ENCODE data around the gene CD34. TPM values are rescaled to one million over a fixed set of nuclear protein-coding genes. Genes with fewer than 3 reads are reported as not detected.

The CD34 gene
- polyA plus RNA-seq, 10 donors: 148 to 248 (median 187) TPM

DNA sequence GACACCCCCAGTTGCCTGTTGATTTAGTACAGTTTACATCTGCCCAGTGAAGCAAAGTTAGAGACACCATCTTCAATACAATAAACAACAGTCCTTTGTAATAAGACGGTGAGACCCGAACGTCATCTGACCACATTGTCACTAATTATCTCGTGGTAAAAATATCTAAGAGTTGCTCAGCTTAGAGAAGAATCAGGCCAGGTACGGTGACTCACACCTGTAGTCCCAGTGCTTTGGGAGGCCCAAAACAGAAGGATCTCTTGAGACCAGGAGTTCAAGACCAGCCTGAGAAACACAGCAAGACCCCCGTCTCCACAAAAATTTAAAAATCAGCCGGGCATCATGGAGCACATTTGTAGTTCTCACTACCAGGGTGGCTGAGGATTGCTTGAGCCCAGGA lies 53.5 kb downstream of the CD34 start:
- DNase-seq: no peak

DNA sequence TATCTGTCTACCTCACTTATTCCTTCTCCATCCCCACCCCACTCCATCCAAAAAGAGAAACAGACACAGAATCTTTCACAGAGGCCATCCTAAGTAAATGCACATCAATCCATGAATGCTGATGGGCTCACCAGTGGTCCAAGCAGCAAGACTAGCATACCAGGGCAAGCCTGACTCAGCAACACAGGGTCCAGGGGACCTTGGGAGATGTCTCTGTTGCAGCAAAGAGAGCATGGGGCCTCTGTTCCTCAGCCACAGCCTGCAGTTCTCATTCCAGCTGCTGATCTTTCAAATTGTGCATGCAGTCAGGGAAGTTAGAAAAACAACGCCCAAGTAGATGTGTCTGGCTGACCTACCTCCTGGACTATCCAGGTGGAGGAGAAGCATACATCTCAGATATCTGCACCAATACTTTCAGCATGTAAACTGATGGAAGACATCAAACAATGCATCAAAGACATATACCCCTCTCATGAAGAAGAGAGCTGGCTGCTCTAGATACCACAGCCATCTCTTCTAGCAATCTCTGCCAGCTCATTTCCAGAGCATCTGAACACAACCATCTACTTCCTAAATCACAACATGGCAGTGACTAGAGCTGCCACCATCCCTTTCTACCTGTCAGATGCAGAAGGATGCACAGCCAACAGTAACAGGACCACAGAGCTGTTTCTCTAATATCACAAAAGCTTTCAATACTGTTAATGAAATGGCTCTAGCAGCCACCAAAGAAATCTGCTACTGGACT lies 54.5 kb downstream of the CD34 start:
- DNase-seq: no peak

DNA sequence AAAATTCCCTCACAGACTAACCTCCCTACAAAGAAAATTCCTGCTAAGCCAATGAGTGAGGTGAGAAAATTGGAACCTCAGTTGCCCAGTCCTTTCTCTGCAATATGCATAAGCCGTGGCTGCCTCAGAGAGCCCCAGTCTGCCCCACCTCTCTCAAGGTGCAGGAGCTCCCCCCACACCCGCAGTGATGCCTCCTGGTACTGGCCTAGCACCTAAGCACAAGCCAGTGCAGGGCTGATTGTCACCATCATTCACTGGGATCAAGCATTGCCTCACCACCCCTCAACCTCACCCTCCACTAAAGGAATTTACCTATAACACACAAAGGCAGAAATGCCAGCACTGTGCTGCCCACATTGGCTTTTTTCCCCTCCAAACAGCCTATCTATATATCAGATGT lies 56.9 kb downstream of the CD34 start:
- DNase-seq: no peak

DNA sequence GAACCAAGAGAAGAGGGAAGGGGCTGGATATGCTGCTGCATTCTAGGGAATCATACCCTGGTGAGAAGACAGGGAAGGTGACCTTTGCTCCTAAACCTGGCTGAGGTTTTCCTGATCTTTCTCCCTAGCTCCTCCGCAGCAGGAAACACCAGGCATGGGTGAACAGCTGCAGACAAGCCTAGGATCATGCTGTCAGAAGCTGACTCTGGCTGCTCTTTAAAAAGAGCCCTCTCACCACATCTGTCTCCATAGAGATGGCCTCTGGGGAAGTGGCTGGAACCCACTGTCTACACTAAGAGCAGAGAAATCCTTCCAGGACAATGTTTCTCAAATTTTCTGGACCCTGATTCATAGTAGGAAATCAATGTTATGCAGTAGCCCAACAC lies 57.6 kb downstream of the CD34 start:
- peak in 2 of 3 donors; percentile 30 to 55 for DNase-seq

DNA sequence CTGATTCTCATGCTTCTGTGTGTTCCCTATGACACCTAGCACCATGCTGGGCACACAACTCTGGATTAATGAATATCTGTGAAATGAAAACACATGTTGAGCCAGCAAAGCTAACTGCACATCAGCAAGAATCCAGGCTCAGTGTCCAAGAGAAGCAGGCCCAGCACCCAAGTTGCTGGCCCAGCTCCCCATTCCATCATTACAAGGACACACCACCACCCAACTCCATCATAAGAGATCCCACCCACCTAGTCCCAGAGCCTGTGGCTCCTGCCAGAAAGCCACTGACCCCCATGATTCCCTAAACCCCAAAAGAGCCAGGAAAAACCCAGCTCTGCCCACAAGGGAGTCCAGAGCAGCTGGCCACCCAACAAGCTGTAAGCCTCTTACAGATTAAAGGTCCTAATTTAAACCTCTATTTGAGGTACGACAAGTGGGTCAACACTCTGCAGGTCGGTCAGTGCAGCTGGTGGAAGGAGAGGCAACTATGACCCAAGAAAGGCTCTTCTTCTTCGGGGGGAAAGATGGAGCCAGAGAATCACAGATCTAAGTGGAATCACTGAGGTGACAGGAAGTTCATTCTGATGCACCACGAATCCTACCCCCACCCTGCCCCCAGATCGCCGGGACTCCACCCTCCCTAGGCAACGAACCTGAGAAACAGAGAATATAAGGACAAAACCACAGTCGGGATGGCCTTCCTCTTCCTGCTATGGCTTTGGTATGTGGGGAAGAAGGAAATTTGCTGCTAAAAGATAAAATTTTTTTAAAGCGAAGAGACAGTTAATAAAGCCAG lies 58.2 kb downstream of the CD34 start:
- DNase-seq: no peak

DNA sequence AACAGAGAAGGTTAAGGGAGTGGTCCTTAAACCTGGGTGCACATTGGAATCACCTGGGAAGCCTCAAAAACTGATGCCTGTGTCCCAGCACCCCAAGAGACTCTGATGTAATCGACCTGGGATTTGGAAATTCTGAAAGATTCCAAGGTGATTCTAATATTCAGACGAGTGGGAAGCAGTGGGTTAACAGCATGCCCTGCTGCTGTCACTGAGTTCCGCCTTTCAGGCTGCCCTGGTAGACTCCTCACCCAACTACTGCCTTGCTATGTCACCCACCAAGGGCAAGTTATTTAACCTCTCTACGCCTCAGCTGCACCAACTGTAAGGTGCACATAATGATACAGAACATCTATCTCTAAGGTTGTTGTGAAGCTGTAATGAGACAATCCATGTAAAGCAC lies 59.2 kb downstream of the CD34 start:
- no peak for DNase-seq

DNA sequence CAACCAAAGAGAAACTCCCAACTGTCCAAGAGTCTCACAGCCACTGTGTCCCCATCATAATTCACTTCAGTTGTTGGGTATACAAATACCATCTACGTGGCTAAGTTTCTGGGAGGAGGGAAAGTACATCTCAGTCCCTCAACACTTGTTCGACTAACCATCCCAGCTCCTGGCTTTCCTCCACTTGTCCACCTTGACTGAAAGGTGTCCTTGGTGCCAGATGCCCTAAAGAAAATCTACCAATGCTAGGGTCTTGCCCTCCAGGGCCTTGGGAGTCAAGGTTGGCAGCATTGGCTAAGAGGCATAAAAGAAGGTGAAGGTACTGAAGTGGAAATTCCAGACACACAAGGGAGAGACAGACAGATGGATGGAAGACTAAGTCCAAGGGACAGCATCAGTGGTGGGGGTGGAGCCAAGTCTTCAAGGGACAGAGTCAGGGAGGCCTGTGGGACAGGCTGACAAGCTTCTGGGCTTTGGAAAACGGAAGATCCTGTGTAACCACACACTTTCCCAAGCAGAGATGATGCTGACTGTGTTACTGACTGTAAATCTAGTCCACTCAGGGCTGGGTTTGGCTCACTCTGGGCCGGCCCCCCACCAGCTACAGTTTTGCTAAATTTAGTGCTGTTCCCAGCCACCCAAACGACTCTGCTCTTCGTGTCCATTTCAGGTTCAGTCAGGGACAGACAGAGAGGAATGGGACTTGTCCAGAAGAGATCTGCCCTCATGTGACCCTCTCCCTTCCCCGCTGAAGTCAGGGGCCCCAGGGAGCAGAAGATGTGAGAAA lies 60.1 kb downstream of the CD34 start:
- DNase-seq: no peak

DNA sequence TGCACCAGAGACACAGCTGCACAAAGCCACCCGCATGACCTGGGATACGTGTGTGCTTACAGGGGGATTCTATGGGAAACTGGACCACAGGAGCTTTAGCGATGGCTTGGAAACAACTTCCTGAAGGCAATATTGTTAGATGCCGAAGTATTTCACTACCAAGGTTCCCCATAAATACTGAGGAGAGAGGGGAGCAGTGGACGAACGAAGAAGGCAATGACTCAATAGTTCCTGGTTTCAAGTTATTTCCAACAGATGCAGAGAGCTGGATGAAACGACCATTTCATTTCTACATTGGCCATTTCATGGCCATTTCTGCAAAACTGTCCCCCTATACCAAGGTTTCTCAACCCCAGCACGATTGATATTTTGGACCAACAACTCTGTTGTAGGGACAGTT lies 61.3 kb downstream of the CD34 start:
- no peak for DNase-seq

DNA sequence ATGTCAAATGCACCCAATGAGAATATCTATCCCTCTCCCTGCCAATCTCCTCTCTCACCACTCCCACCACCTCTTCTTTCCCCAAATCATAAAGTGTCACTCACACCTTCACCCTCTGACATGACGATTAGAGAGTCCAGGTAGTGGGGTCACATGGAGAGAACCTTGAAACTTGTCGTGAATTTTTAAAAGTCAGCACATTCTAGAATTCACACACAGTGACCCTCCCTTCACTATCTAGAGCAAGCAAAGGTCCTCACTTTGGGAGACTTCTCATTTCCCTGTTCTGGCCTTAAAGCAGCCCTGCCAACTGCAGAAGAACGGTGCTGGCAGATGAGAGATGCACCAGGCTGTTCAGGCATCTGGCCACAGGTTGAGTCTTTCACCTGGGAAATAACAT lies 61.9 kb downstream of the CD34 start:
- no peak for DNase-seq

DNA sequence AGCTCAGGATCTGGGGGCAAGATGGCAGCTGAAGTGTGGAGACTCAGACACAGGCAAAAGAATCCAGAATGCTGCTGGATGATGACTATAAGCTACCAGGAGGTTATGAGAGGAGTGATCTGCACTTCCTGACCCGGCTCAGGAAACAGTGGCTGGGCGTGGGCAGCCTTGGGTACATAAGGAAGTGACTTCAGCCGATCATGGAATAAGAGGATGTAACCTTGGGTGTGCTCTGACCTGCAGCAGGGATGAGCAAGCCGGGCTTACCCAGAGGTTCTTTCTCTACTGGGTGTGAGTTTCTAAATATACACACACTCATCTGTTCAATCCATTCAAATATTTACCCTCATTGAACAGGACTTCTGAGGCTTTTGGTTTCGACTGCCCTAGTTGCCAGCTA lies 62.7 kb downstream of the CD34 start:
- DNase-seq: peak in 1 of 3 donors; percentile 39

DNA sequence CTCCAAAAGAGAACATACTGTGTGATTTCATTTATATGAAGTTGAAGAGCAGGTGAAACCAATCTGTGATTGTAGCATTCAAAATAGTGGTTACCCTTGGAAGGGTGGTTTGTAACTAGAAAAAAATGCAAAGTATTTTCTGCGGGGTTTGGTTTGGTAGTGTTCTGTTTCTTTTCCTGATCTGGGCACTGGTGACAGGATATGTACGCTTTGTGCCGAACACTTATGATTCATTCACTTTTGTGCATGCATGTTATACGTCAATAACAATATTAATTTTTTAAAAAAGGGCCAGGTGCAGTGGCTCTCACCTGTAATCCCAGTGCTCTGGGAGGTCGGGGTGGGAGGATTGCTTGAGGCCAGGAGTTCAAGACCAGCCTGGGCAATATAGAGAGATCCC lies 63.8 kb downstream of the CD34 start:
- no peak for DNase-seq

DNA sequence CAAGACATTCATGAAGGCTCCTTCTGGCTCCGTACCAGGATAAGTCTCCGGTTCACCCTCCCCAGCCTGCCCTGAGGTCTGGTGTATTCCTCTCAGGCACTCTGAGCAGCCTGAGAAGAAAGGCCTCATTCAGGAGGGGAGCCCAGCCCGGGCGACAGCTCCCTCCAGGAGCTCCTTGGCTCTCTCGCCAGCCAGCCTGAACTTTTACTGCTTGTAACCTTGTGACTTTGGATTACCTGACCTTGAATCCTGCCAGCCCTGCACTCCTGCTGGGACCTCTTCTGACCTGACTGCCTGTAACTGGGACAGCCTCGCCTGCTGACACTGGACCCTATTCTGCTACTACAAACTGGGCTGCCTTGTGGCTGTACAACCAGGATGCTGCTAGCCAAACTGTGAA lies 65.8 kb downstream of the CD34 start:
- DNase-seq: no peak

DNA sequence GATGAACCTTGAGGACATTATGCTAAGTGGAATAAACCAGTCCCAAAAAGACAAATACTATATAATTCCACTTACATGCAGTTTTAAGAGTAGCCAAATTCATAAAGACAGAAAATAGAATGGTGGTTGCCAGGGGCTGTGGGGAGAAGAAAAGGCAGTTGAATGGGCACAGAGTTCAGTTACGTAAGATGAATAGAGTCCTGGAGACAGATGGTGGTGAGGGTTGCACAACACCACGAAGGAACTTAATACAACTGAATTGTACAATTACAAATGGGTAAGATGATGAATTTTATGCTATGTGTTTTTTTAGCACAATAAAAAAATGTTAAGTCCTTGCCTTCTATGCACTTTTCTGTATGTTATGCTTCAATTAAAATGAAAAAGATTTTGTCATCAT lies 66.6 kb downstream of the CD34 start:
- no peak for DNase-seq

DNA sequence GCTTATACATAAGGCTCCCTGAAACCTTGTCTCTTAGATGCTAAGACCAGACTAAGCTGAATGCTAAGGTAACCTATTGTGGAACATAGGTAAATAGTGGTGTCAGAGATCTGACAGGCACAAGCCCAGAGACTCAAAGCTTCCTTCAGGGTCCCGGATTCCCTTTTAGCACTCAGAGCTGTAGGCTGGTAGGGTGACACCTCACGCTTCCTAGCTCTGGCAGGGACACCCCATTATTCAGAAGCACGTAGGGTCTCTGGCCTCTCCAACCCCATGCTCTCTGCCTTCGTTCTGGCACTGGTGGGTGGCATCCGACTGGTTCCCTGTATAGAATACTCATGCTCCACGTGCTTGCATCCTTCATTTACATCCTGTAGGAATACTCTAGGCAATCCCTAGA lies 68.4 kb downstream of the CD34 start:
- no peak for DNase-seq

DNA sequence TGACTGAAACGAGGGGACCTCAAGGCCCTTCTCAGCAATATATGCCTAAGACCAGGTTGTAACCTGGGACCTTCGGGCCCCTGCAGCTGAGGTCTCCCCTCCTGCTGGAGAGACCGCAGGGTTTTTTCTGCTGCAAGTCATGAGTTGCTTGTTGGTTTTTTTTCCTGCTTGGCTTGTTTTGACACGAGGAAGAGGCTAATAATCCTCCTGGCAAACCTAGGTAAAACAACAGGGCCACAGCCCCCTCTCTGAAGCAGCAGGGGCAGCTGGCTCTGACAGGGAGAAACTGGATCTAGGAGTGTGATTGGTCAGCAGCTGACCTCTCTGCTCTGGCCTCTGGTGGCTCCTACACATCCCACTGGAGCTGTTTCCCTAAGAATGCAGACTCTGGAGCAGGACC lies 69.0 kb downstream of the CD34 start:
- no peak for DNase-seq

DNA sequence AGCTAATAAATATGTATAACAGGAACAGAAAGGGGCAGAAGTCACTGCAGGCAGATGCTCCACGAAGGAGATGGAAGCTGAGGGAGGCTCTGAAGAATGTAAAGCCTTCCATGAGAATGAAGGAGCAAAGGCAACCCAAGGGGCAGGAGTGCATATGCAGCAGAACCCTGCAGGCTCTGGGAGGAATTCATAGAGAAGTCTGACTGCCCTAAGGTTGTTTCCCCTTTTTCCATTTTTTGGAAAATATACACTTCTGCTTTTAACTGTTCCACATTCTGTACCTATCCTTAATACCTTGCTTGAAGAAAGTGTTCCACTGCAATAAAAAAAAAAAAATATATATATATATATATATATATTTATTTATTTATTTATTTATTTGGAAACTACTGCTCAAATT lies 69.6 kb downstream of the CD34 start:
- no peak for DNase-seq

DNA sequence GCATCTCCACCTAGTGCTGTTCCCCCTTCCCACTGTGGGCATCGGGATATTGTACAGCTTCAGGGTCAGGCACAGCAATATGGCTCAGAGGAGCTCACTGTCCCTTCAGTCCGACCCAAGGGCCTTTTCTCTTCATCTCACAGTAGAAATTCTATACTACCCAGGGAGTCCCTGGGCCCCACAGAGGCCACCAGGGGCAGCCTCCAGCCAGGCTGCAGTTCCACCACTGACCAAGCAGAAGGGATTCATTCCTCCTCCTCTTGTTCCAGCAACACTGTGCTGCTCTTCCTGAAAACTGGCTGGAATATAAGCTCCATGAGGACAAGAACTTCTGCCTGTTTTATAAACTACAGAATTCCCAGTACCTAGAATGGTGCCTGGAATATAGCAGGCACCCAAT lies 70.5 kb downstream of the CD34 start:
- no peak for DNase-seq

DNA sequence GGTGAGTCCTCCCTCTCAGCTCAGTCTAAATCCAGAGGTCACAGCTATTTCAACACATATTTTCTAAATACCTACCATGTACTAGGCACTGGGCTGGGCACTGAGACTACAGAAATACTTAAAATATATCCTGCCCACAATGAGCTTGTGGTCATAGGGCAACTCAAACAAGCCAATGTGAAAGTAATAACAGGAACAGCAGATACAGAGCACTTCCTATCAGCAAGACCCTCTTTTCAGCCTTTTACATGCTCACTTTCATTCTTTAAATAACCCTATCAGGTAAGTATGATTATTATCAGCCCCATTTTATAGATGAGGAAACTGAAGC lies 71.9 kb downstream of the CD34 start:
- no peak for DNase-seq

DNA sequence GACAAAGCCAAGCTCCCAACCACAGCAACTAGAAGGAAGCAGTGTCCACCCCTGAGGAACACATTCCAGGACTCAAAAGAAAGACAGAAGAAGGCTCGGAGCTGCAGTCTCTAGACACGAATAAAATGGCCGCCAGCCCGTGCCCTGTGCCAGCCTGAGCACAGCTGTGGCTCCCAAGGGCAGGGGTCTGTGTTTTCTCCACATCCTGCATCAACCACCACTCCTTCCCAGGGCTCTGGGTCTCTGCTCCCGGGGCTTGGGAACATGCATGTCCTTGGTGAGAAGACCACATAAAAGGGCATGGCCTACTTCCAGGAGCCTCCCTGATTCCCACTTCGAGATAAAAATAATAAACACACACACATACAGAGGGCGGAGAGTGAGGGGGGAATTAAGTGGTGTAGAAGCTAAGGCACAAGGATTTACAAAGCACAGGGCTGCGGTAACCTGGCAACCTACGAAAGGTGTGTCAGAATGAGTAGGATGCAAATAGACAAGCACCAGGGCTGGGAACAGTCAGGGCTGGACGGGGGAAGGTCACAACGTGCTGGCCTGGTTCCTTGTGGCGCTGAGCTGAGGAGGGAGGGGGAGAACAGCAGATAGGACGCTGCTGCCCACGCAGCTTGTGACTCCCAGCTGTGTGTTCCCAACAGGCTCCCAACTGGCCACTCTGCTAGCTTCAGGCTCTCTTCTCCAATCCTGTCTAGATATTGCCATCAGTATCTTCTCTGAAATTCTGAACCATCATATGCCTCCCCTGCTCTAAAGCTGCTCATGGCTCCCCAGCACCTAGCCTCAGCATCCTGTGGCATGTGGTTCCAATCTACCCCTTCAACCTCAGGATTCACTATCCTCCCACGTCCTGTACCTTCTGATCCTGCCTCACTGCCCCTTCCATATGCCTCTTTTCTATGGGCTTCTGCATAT lies 72.5 kb downstream of the CD34 start:
- DNase-seq: no peak

DNA sequence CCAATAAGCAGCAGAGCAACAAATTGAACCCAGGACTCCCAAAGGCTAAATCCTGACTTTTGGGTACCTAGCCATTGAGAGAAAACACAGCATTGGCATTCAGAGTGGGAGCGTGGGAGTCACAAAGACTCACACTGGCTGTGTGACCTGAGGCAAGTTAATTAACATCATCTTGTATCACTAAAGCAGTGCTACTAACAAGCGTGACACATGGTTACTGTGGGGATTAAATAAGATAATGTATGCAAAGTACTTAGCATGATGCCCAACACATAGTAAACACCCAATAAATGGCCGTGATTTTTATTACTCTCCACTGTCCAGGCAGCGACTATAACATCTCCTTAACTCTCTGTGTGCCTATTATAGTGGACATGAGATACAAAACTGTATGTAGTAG lies 73.3 kb downstream of the CD34 start:
- no peak for DNase-seq

DNA sequence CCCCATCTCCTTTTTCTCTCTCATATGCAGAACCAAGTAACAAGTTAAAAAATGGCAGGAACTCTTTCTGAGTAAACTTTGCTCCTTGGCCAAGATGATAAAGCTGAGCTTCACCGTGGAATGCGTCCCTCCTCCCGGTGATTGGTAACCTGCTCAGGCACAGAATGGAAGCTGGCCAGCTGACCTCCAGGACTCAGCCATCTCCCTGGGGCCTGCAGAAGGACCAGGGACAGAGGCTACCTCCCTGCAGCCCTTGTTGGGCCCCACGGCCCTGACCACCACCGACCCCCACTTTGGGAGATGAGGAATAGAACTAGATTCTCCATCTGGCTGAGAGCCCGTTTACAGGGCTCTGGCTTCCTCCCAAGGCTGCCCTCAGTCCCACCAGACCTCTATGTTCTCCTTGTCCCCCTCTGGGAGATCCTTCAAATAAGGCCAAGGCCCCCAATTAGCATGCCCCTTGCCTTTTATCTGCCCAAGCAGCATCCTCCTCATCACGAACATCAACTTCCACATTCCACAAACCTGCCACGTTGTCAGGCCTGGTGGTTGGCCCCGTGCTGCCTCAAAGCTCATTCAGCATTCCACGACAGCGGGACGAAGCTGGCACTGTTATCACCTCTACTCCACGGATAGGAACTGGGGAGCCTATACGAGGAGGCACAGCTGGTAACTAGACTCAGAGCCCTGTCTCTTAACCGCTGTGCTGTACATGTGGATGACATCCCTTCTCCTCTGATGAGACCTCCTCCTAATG lies 74.2 kb downstream of the CD34 start:
- DNase-seq: no peak
